ENCODE data around the gene CALML4.

GRCh38 chr15:68196445-68197169, 8.5 kb downstream of the CALML4 start:
- TF ChIP-seq CTCF (IDR thresholded peaks at IDR 0.05) (no peak), POLR2A (IDR thresholded peaks at IDR 0.05) (no peak), POLR2AphosphoS5 (IDR thresholded peaks at IDR 0.05) (no peak)
